Measurements from ENCODE around the gene KDM7A.
"Not testable (repeated sequence)": the region's sequence is repeated elsewhere in the genome, so short reads cannot be mapped to it uniquely, and the experiment has no call there.

The KDM7A gene

GRCh38 chr7:140156460-140157080, 20.2 kb downstream of the KDM7A start:
- DNase-seq, result no peak

DNA sequence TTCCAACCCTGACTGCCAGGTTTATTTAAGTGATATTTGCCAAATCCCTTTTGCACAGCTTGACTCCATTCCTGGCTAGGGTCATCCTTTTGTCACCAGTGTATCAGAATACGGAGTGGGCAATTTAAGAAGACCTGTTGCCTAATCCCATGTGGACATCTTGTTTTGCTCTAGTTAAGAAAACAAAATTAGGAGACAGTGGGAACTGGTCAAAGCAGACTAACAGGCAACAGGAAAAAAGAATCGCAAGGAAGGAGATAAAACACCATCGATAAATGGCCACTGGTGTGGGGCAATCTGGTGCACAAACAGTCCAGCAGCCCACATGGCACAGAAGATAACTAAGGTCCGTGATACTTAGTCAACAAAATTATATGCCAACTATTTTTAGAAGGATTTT, 21.4 kb downstream of the KDM7A start:
- no peak for DNase-seq

GRCh38 chr7:140153666-140154161, 23.1 kb downstream of the KDM7A start:
- no peak for DNase-seq

DNA sequence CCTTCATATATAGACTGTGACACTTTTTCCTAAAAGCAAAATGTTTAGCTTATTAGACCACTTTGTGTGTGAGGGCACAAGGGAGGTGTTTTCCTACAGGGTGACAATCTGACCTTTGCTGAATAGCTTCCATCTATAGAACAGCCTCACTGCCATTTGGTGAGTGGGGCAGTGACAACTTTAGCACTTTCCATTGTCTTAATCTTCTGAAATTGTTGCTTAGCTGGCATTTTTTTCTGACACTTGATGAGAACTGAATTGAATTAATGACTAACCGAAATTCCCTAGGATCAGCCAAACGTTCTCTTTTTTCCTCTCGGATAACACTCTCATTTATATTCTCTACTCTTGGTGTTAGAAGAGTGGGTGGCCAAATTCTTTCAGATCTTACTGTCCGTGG, 30.2 kb downstream of the KDM7A start:
- no peak for DNase-seq

GRCh38 chr7:140145709-140146108, 31.1 kb downstream of the KDM7A start:
- no peak for DNase-seq

DNA sequence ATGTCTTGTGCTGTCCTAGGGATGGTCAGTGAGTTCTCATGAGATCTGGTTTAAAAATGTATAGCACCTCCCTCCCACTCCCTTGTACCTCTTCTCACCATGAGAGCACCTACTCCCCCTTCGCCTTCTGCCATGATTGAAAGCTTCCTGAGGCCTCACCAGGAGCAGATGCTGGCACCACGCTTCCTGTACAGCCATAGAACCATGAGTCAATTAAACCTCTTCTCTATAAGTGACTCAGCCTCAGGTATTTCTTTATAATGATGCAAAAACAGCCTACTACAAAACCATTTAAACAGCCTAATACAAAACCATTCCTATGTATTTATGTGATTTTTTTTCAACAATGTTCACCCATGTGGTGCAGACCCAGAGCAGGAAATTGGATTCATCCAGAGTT, 32.0 kb downstream of the KDM7A start:
- DNase-seq, result no peak

DNA sequence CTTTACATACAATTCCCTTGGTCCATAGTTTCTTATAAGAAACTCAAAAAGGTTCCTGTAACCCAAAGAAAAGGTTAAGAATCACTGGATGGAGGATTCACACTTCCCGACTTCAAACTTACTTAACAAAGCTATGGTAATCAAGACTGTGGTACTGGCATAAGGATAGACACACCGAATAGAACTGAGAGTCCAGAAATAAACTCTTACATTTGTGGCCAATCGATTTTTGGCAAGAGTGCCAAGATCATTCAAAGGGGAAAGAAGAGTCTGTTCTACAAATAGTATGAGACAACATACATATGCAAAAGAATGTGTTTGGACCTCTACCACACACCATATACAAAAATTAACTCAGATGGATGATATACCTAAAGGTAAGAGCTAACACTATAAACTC, 32.8 kb downstream of the KDM7A start:
- DNase-seq, result no peak

DNA sequence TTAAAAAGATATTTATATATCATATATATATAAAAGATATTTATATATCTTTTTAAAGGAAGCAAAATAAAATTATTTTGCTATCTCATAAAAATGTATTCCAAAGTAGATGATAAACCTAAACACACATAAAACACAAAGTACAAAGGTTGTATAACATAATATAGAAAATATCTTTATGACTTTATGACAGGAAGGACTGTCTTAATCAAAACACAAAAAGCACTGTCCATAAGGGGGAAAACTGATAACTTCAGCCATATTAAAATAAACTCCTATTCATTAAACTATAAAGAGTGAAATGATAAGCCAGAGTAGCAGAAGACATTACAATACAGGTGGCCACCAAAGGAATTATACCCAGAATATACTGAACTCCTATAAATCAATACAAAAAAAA, 34.8 kb downstream of the KDM7A start:
- no peak for DNase-seq

GRCh38 chr7:140141256-140141655, 35.5 kb downstream of the KDM7A start:
- no peak for DNase-seq

GRCh38 chr7:140137078-140137477, 39.7 kb downstream of the KDM7A start:
- DNase-seq, result no peak

GRCh38 chr7:140136073-140136472, 40.7 kb downstream of the KDM7A start:
- DNase-seq, result no peak

GRCh38 chr7:140134039-140134438, 42.7 kb downstream of the KDM7A start:
- no peak for DNase-seq

GRCh38 chr7:140127360-140128127, 49.2 kb downstream of the KDM7A start:
- DNase-seq, result no peak

GRCh38 chr7:140126435-140127034, 50.2 kb downstream of the KDM7A start:
- DNase-seq, result no peak

- no peak for DNase-seq
These were observed 53.8 kb downstream of the KDM7A start for GRCh38 chr7:140122965-140123364.

- no peak for DNase-seq
These were observed 55.5 kb downstream of the KDM7A start for GRCh38 chr7:140121326-140121725.

GRCh38 chr7:140114817-140115216, 62.0 kb downstream of the KDM7A start:
- DNase-seq, result not testable (repeated sequence)

GRCh38 chr7:140108777-140109176, 68.0 kb downstream of the KDM7A start:
- not testable (repeated sequence) for DNase-seq

DNA sequence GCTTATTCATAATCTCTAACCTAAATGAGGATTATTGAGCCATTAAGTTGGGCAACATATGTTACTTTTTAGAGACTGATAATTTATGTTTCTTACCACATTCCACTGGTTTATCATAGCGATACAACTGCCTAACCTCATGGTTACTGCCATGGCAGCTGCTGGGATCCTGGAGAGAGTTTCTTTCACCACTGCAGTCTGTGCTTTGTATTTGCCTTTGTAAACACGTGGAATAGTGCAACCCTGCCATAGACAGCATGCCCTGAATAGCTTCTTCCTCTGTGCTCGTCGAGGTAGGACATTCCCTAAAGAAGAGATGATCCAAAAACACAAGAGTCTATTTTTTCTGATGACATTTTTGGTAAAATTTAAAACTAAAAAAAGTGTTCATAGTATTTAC, 80.3 kb downstream of the KDM7A start:
- no peak for DNase-seq

DNA sequence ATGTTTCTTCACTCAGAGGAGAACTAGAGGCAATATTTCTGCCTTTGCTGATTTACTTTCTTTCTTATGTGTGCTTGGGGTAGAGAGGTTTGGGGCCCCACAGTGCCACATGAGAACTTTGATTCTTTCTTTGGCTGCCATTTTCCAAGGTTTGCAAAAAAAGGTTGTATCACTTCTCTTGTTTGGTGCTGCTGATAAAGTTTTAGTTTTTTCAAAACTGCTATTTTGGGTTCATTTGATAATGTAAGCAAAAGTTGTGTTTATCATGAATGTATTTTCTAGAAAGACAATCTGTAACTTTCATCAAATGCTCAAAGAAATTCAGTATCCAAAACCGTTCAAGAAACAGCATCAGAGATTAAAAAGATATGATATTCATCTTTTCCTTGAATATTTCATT, 83.4 kb downstream of the KDM7A start:
- DNase-seq, result no peak

- no peak for DNase-seq
These were observed 91.3 kb downstream of the KDM7A start for GRCh38 chr7:140085447-140085846.

DNA sequence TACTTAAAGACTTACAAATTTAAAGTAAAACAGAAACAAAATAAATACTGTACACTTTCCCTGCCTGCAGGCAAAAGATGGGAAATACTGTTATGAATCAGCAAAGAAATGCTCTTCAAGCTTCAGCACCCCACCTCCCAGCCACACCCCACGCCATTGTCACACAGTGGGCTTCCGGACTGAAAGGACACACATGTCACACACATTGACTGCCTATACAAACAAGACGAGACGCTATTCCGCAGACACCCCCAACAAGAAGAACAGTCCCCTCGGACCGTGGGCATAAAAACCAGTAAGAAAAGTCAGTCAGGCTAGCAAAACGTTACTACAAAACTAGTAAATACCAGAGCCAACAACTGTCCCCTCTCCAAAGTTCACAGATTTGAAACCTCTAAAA, 91.8 kb downstream of the KDM7A start:
- peak; percentile 76 for DNase-seq

DNA sequence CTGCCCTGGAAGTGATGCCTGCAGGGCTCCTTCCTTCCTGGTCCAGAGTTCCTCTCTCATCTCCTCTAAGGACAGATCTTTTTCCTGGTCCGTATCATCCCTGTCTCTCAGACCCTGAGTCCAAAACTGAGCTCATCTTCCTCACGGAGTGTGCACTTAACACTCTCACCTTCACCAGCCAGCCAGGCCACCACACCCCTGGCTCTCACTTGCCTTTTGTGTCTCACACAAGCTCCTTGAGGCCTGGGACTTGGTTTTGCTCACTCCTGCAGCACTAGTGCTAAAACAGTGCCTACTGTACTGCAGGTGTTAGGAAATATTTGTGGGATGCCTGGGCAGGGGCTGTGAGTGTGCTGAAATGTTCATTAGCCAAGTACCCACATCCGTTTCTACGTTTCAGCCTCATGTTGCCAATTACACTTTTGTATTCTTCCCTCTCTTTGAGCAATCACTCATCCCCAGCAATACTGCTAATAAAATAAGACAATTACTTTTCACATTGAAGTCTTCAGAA, 92.6 kb downstream of the KDM7A start:
- no peak for DNase-seq

- DNase-seq, result no peak
These were observed 94.0 kb downstream of the KDM7A start for GRCh38 chr7:140082770-140083169.

All from activated effector memory CD4-positive, alpha-beta T cell treated with anti-CD3 and anti-CD28 coated beads, Interleukin-2, amount 50 U/mL, for 16 hours (primary cell).